HEK293 (cell line): ENCODE results near the gene ONECUT2.

Experiments used
- CTCF ChIA-PET: fragments of 350-600 bp; formaldehyde crosslinking; extraction: SDS; loops from one replicate; lab custom pipeline; 2021; ENCODE audit warnings: antibody characterized with exemption; lab: Yijun Ruan, JAX
- POLR2A ChIA-PET: fragments of 300-600 bp; formaldehyde crosslinking; extraction: SDS; loops from one replicate; lab custom pipeline; 2020; ENCODE audit warnings: antibody characterized with exemption, inconsistent platforms; lab: Yijun Ruan, JAX
- H3K27ac ChIP-seq: fragments of 200-500 bp; sonication (Bioruptor generic); 2 replicates; pipeline ENCODE4 v1.5.1; 2014; ENCODE audit warnings: low read depth, low read length, control low read depth, inconsistent platforms; ENCODE audit errors: extremely low read depth
- H3K36me3 ChIP-seq, 2 experiments: fragments of 200-500 bp in 1 of 2; sonication (Bioruptor generic) in 1 of 2; 1 replicate in 1 of 2; 2 replicates in 1 of 2; pipeline ENCODE4 v1.5.1; 2014 to 2017; ENCODE audit warnings: inconsistent platforms in 2 of 2, low read length in 2 of 2; ENCODE audit not compliant: control insufficient read depth in 2 of 2, insufficient read depth in 1 of 2
- H3K4me1 ChIP-seq: fragments of 200-500 bp; sonication (Bioruptor generic); 2 replicates; pipeline ENCODE4 v1.5.1; 2014; ENCODE audit warnings: mild to moderate bottlenecking, low read length, inconsistent platforms; ENCODE audit not compliant: control insufficient read depth, insufficient read depth
- H3K4me3 ChIP-seq: 2 replicates; pipeline ENCODE4 v1.5.1; 2011; ENCODE audit warnings: low read depth, mild to moderate bottlenecking, control low read depth, low read length, moderate library complexity
- H3K9me3 ChIP-seq: fragments of 200-500 bp; sonication (Bioruptor generic); 2 replicates; pipeline ENCODE4 v1.5.1; 2014; ENCODE audit warnings: low read depth, low read length, inconsistent platforms; ENCODE audit not compliant: control insufficient read depth, insufficient read depth
- GLI2 ChIP-seq: fragments of 450-650 bp; formaldehyde crosslinking; IDR thresholded peaks from 2 replicates; pipeline ENCODE4; 2017; ENCODE audit warnings: missing biosample characterization, missing genetic modification characterization, low read depth, borderline replicate concordance
- GLI4 ChIP-seq: fragments of 450-650 bp; formaldehyde crosslinking; IDR thresholded peaks from 2 replicates; pipeline ENCODE4 v1.5.1; 2016; ENCODE audit warnings: missing biosample characterization, missing genetic modification characterization
- MZF1 ChIP-seq: fragments of 450-650 bp; formaldehyde crosslinking; IDR thresholded peaks from 2 replicates; pipeline ENCODE4 v1.5.1; 2017; ENCODE audit warnings: missing biosample characterization, missing genetic modification characterization, borderline replicate concordance
- SCRT2 ChIP-seq: fragments of 450-650 bp; formaldehyde crosslinking; IDR thresholded peaks from 2 replicates; pipeline ENCODE4 v1.5.1; 2016; ENCODE audit warnings: missing biosample characterization, missing genetic modification characterization
- ZBTB21 ChIP-seq: fragments of 450-650 bp; formaldehyde crosslinking; IDR thresholded peaks from 2 replicates; pipeline ENCODE4 v1.5.1; 2017; ENCODE audit warnings: missing biosample characterization, missing genetic modification characterization
- ZBTB48 ChIP-seq: fragments of 450-650 bp; formaldehyde crosslinking; IDR thresholded peaks from 2 replicates; pipeline ENCODE4 v1.5.1; 2016; ENCODE audit warnings: missing biosample characterization, missing genetic modification characterization
- ZBTB7A ChIP-seq: fragments of 450-650 bp; formaldehyde crosslinking; IDR thresholded peaks from 2 replicates; pipeline ENCODE4 v1.5.1; 2016; ENCODE audit warnings: low read depth, missing biosample characterization, missing genetic modification characterization
- ZFP41 ChIP-seq: fragments of 450-650 bp; formaldehyde crosslinking; IDR thresholded peaks from 2 replicates; pipeline ENCODE4 v1.5.1; 2016; ENCODE audit warnings: missing biosample characterization, missing genetic modification characterization, borderline replicate concordance
- ZFP69B ChIP-seq: fragments of 450-650 bp; formaldehyde crosslinking; IDR thresholded peaks from 2 replicates; pipeline ENCODE4 v1.5.1; 2016; ENCODE audit warnings: missing biosample characterization, missing genetic modification characterization
- ZNF174 ChIP-seq: fragments of 450-650 bp; formaldehyde crosslinking; IDR thresholded peaks from 2 replicates; pipeline ENCODE4 v1.5.0; 2017; ENCODE audit warnings: missing biosample characterization, mild to moderate bottlenecking, missing genetic modification characterization
- ZNF202 ChIP-seq: fragments of 450-650 bp; formaldehyde crosslinking; IDR thresholded peaks from 2 replicates; pipeline ENCODE4 v1.5.1; 2016; ENCODE audit warnings: missing biosample characterization, missing genetic modification characterization, borderline replicate concordance
- ZNF23 ChIP-seq: fragments of 450-650 bp; formaldehyde crosslinking; IDR thresholded peaks from 2 replicates; pipeline ENCODE4 v1.5.1; 2016; ENCODE audit warnings: missing biosample characterization, missing genetic modification characterization, borderline replicate concordance
- ZNF292 ChIP-seq: fragments of 450-650 bp; formaldehyde crosslinking; IDR thresholded peaks from 2 replicates; pipeline ENCODE4 v1.5.1; 2016; ENCODE audit warnings: low read depth, missing biosample characterization, missing genetic modification characterization, borderline replicate concordance
- ZNF302 ChIP-seq: fragments of 450-650 bp; formaldehyde crosslinking; IDR thresholded peaks from 2 replicates; pipeline ENCODE4 v1.5.1; 2016; ENCODE audit warnings: missing biosample characterization, missing genetic modification characterization, low read depth
- ZNF335 ChIP-seq: fragments of 450-650 bp; formaldehyde crosslinking; conservative IDR thresholded peaks from 2 replicates; pipeline ENCODE4 v1.5.1; 2016; ENCODE audit warnings: missing biosample characterization, missing genetic modification characterization
- ZNF341 ChIP-seq: fragments of 450-650 bp; formaldehyde crosslinking; IDR thresholded peaks from 2 replicates; pipeline ENCODE4; 2016; ENCODE audit warnings: low read depth, missing biosample characterization, missing genetic modification characterization
- ZNF626 ChIP-seq: fragments of 450-650 bp; sonication (Bioruptor Pico); formaldehyde crosslinking; IDR thresholded peaks from 2 replicates; pipeline ENCODE4 v1.5.1; 2018; ENCODE audit warnings: missing biosample characterization, missing genetic modification characterization, inconsistent platforms
- ZNF792 ChIP-seq: fragments of 450-650 bp; formaldehyde crosslinking; IDR thresholded peaks from 2 replicates; pipeline ENCODE4 v1.5.1; 2016; ENCODE audit warnings: missing biosample characterization, missing genetic modification characterization
- ZNF843 ChIP-seq: fragments of 450-650 bp; formaldehyde crosslinking; IDR thresholded peaks from 2 replicates; pipeline ENCODE4 v1.5.1; 2016; ENCODE audit warnings: missing biosample characterization, missing genetic modification characterization
- TF ChIP-seq, protein P1 (sequence below): fragments of 450-650 bp; formaldehyde crosslinking; IDR thresholded peaks from 2 replicates; pipeline ENCODE4 v1.5.1; 2017; ENCODE audit warnings: missing biosample characterization, missing genetic modification characterization
- TF ChIP-seq, protein P2 (sequence below): fragments of 450-650 bp; formaldehyde crosslinking; IDR thresholded peaks from 2 replicates; pipeline ENCODE4 v1.5.1; 2016; ENCODE audit warnings: missing biosample characterization, missing genetic modification characterization
- TF ChIP-seq, protein P3 (sequence below): fragments of 450-650 bp; formaldehyde crosslinking; IDR thresholded peaks from 2 replicates; pipeline ENCODE4 v1.5.1; 2016; ENCODE audit warnings: missing biosample characterization, missing genetic modification characterization
- TF ChIP-seq, protein P4 (sequence below): fragments of 450-650 bp; formaldehyde crosslinking; IDR thresholded peaks from 2 replicates; pipeline ENCODE4 v1.5.1; 2016; ENCODE audit warnings: missing biosample characterization, missing genetic modification characterization
- TF ChIP-seq, protein P5 (sequence below): fragments of 450-650 bp; formaldehyde crosslinking; IDR thresholded peaks from 2 replicates; pipeline ENCODE4 v1.5.1; 2017; ENCODE audit warnings: missing biosample characterization, missing genetic modification characterization
- TF ChIP-seq, protein P6 (sequence below): fragments of 450-650 bp; formaldehyde crosslinking; IDR thresholded peaks from 2 replicates; pipeline ENCODE4 v1.5.1; 2017; ENCODE audit warnings: missing biosample characterization, missing genetic modification characterization

ONECUT2 gene

DNA sequence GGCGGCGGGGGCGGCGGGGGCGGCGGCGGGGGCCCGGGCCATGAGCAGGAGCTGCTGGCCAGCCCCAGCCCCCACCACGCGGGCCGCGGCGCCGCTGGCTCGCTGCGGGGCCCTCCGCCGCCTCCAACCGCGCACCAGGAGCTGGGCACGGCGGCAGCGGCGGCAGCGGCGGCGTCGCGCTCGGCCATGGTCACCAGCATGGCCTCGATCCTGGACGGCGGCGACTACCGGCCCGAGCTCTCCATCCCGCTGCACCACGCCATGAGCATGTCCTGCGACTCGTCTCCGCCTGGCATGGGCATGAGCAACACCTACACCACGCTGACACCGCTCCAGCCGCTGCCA lies 644 bp downstream of the ONECUT2 start (continued):
- TF ChIP-seq, protein P1, sequence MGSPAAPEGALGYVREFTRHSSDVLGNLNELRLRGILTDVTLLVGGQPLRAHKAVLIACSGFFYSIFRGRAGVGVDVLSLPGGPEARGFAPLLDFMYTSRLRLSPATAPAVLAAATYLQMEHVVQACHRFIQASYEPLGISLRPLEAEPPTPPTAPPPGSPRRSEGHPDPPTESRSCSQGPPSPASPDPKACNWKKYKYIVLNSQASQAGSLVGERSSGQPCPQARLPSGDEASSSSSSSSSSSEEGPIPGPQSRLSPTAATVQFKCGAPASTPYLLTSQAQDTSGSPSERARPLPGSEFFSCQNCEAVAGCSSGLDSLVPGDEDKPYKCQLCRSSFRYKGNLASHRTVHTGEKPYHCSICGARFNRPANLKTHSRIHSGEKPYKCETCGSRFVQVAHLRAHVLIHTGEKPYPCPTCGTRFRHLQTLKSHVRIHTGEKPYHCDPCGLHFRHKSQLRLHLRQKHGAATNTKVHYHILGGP (tag by site-specific recombination): no peak
- no peak for TF ChIP-seq ZBTB21 (tag by site-specific recombination)
- no peak for TF ChIP-seq ZNF292 (tag by site-specific recombination)
- no peak for TF ChIP-seq ZNF174
- TF ChIP-seq, protein P2, sequence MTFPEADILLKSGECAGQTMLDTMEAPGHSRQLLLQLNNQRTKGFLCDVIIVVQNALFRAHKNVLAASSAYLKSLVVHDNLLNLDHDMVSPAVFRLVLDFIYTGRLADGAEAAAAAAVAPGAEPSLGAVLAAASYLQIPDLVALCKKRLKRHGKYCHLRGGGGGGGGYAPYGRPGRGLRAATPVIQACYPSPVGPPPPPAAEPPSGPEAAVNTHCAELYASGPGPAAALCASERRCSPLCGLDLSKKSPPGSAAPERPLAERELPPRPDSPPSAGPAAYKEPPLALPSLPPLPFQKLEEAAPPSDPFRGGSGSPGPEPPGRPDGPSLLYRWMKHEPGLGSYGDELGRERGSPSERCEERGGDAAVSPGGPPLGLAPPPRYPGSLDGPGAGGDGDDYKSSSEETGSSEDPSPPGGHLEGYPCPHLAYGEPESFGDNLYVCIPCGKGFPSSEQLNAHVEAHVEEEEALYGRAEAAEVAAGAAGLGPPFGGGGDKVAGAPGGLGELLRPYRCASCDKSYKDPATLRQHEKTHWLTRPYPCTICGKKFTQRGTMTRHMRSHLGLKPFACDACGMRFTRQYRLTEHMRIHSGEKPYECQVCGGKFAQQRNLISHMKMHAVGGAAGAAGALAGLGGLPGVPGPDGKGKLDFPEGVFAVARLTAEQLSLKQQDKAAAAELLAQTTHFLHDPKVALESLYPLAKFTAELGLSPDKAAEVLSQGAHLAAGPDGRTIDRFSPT: no peak
- no peak for TF ChIP-seq ZBTB48 (tag by site-specific recombination)
- TF ChIP-seq ZFP69B: no peak

DNA sequence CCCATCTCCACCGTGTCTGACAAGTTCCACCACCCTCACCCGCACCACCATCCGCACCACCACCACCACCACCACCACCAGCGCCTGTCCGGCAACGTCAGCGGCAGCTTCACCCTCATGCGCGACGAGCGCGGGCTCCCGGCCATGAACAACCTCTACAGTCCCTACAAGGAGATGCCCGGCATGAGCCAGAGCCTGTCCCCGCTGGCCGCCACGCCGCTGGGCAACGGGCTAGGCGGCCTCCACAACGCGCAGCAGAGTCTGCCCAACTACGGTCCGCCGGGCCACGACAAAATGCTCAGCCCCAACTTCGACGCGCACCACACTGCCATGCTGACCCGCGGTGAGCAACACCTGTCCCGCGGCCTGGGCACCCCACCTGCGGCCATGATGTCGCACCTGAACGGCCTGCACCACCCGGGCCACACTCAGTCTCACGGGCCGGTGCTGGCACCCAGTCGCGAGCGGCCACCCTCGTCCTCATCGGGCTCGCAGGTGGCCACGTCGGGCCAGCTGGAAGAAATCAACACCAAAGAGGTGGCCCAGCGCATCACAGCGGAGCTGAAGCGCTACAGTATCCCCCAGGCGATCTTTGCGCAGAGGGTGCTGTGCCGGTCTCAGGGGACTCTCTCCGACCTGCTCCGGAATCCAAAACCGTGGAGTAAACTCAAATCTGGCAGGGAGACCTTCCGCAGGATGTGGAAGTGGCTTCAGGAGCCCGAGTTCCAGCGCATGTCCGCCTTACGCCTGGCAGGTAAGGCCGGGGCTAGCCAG lies 1.2 kb downstream of the ONECUT2 start:
- no peak overlapping the region; the same call in 1 of the 2 replicates for H3K27ac ChIP-seq
- peak overlapping the region; percentile 14 for H3K4me3 ChIP-seq
- H3K9me3 ChIP-seq: no peaks in the 10 kb centered on the region
- ChIA-PET POLR2A (interaction anchor here (1.6 kb wide), 1 partner anchor 96 kb away, joined by 4 read pairs; no protein-coding TSS in a partner anchor), CTCF (interaction anchor here (0.6 to 2.1 kb wide), 7 partner anchors 9 to 607 kb away, joined by 3 to 8 read pairs (median 3); no protein-coding TSS in a partner anchor)
- H3K4me1 ChIP-seq: peaks cover 6% of the 10 kb centered on the region
- H3K36me3 ChIP-seq: peaks cover 0 to 2% of the 10 kb centered on the region in 2 experiments; a peak in 1 of 3 replicates
- TF ChIP-seq ZBTB7A (tag by site-specific recombination): no peak
- TF ChIP-seq ZNF843 (tag by site-specific recombination): no peak
- TF ChIP-seq SCRT2: 0 out of 2 replicates have a peak, but pooled peaks have one; percentile 22
- TF ChIP-seq MZF1 (tag by site-specific recombination): no peak
- TF ChIP-seq ZNF23 (tag by site-specific recombination): no peak
- no peak for TF ChIP-seq ZNF335 (tag by site-specific recombination)
- peak; percentile 46; the same call in 1 of the 2 replicates for TF ChIP-seq ZNF202
- TF ChIP-seq, protein P3, sequence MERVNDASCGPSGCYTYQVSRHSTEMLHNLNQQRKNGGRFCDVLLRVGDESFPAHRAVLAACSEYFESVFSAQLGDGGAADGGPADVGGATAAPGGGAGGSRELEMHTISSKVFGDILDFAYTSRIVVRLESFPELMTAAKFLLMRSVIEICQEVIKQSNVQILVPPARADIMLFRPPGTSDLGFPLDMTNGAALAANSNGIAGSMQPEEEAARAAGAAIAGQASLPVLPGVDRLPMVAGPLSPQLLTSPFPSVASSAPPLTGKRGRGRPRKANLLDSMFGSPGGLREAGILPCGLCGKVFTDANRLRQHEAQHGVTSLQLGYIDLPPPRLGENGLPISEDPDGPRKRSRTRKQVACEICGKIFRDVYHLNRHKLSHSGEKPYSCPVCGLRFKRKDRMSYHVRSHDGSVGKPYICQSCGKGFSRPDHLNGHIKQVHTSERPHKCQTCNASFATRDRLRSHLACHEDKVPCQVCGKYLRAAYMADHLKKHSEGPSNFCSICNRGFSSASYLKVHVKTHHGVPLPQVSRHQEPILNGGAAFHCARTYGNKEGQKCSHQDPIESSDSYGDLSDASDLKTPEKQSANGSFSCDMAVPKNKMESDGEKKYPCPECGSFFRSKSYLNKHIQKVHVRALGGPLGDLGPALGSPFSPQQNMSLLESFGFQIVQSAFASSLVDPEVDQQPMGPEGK (tag by site-specific recombination): no peak
- no peak for TF ChIP-seq ZNF341
- TF ChIP-seq, protein P4, sequence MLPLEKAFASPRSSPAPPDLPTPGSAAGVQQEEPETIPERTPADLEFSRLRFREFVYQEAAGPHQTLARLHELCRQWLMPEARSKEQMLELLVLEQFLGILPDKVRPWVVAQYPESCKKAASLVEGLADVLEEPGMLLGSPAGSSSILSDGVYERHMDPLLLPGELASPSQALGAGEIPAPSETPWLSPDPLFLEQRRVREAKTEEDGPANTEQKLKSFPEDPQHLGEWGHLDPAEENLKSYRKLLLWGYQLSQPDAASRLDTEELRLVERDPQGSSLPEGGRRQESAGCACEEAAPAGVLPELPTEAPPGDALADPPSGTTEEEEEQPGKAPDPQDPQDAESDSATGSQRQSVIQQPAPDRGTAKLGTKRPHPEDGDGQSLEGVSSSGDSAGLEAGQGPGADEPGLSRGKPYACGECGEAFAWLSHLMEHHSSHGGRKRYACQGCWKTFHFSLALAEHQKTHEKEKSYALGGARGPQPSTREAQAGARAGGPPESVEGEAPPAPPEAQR (tag by site-specific recombination): no peak
- TF ChIP-seq GLI2 (tag by site-specific recombination): no peak
- TF ChIP-seq ZNF302 (tag by site-specific recombination): no peak
- TF ChIP-seq, protein P5, sequence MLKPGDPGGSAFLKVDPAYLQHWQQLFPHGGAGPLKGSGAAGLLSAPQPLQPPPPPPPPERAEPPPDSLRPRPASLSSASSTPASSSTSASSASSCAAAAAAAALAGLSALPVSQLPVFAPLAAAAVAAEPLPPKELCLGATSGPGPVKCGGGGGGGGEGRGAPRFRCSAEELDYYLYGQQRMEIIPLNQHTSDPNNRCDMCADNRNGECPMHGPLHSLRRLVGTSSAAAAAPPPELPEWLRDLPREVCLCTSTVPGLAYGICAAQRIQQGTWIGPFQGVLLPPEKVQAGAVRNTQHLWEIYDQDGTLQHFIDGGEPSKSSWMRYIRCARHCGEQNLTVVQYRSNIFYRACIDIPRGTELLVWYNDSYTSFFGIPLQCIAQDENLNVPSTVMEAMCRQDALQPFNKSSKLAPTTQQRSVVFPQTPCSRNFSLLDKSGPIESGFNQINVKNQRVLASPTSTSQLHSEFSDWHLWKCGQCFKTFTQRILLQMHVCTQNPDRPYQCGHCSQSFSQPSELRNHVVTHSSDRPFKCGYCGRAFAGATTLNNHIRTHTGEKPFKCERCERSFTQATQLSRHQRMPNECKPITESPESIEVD (tag by site-specific recombination): no peak
- no peak for TF ChIP-seq GLI4 (tag by site-specific recombination)
- TF ChIP-seq ZNF792 (tag by site-specific recombination): no peak
- no peak for TF ChIP-seq ZNF626 (tag by site-specific recombination)
- TF ChIP-seq, protein P6, sequence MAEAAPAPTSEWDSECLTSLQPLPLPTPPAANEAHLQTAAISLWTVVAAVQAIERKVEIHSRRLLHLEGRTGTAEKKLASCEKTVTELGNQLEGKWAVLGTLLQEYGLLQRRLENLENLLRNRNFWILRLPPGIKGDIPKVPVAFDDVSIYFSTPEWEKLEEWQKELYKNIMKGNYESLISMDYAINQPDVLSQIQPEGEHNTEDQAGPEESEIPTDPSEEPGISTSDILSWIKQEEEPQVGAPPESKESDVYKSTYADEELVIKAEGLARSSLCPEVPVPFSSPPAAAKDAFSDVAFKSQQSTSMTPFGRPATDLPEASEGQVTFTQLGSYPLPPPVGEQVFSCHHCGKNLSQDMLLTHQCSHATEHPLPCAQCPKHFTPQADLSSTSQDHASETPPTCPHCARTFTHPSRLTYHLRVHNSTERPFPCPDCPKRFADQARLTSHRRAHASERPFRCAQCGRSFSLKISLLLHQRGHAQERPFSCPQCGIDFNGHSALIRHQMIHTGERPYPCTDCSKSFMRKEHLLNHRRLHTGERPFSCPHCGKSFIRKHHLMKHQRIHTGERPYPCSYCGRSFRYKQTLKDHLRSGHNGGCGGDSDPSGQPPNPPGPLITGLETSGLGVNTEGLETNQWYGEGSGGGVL (tag by site-specific recombination): 0 out of 2 replicates have a peak, but pooled peaks have one; percentile 30
- no peak for TF ChIP-seq ZFP41 (tag by site-specific recombination)
